Dedifferentiated amniotic fluid mesenchymal stem cell (primary cell): Measurements from ENCODE around the gene RAP2A.
A peak's percentile ranks its signal among the peaks of the same experiment; 100 is the strongest.

Experiments
- DNase-seq: peaks from one replicate; pipeline ENCODE4 v3.0.0-alpha.2; 2016; ENCODE audit errors: extremely low spot score

The RAP2A gene

GRCh38 chr13:97433727-97434396 is at the start of gene RAP2A:
RAP2A (plus strand) TSS chr13:97434169; CDS start chr13:97434471, 302 bp downstream.
- DNase-seq = peak; percentile 88

GRCh38 chr13:97384371-97384770 is 49.6 kb upstream of the RAP2A start:
- DNase-seq = no peak

- no peak for DNase-seq
Observed at GRCh38 chr13:97385146-97385545, 48.8 kb upstream of the RAP2A start.

GRCh38 chr13:97385854-97386253 is 48.1 kb upstream of the RAP2A start:
- DNase-seq = no peak

- no peak for DNase-seq
Observed at GRCh38 chr13:97386801-97387484, 47.0 kb upstream of the RAP2A start.

- DNase-seq = no peak
Observed at GRCh38 chr13:97387485-97387839, 46.5 kb upstream of the RAP2A start.

- DNase-seq = no peak
Observed at GRCh38 chr13:97387890-97388289, 46.1 kb upstream of the RAP2A start.

- no peak for DNase-seq
Observed at GRCh38 chr13:97388373-97388772, 45.6 kb upstream of the RAP2A start.

GRCh38 chr13:97390941-97391600 is 42.9 kb upstream of the RAP2A start:
- DNase-seq = no peak

- DNase-seq = no peak
Observed at GRCh38 chr13:97392020-97392419, 41.9 kb upstream of the RAP2A start.

- DNase-seq = no peak
Observed at GRCh38 chr13:97394542-97394941, 39.4 kb upstream of the RAP2A start.

GRCh38 chr13:97395447-97396136 is 38.4 kb upstream of the RAP2A start:
- peak; percentile 43 for DNase-seq

- no peak for DNase-seq
Observed at GRCh38 chr13:97397267-97397666, 36.7 kb upstream of the RAP2A start.

GRCh38 chr13:97401421-97401820 is 32.5 kb upstream of the RAP2A start:
- DNase-seq = no peak

- no peak for DNase-seq
Observed at GRCh38 chr13:97403893-97404750, 29.8 kb upstream of the RAP2A start.

- no peak for DNase-seq
Observed at GRCh38 chr13:97407540-97407939, 26.4 kb upstream of the RAP2A start.

- no peak for DNase-seq
Observed at GRCh38 chr13:97408938-97409337, 25.0 kb upstream of the RAP2A start.

GRCh38 chr13:97411984-97412383 is 22.0 kb upstream of the RAP2A start:
- DNase-seq = no peak

GRCh38 chr13:97413694-97414093 is 20.3 kb upstream of the RAP2A start:
- DNase-seq = no peak

- DNase-seq = no peak
Observed at GRCh38 chr13:97414392-97414791, 19.6 kb upstream of the RAP2A start.

GRCh38 chr13:97417698-97418097 is 16.3 kb upstream of the RAP2A start:
- no peak for DNase-seq
